ENCODE measurements around the gene C1QTNF8.

DNA sequence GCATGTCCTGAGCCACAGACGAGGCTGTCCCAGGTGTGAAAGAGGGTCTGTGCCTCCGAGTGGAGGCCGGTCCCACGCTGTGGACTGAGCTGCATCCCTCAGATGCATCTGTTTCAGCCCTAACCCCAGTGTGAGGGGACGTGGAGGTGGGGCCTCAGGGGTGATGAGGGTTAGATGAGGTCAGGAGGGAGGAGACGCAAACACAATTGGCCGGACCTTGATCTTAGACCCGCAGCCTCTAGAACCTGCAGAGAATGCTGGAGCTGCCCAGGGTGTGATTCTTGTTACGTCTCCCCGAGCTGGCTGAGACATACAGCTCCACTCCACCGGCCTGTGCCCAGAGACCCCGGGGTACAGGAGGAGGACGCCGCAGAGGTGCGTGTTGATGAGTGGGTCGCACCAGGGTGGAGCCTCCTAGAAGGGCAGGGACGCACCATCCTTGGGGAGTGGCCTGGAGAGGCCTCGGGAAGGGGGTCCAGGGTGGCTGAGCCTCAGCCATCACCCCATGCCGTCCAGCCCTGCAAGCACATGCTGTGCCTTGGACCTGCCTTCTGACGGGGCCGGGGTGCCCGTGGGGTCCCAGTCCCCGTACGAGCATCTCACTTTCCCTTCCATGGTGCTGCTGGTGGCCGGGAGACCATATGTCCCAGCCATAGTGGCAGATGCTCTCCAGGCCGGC lies 16.6 kb upstream of the C1QTNF8 start:
- TF ChIP-seq, protein P1, sequence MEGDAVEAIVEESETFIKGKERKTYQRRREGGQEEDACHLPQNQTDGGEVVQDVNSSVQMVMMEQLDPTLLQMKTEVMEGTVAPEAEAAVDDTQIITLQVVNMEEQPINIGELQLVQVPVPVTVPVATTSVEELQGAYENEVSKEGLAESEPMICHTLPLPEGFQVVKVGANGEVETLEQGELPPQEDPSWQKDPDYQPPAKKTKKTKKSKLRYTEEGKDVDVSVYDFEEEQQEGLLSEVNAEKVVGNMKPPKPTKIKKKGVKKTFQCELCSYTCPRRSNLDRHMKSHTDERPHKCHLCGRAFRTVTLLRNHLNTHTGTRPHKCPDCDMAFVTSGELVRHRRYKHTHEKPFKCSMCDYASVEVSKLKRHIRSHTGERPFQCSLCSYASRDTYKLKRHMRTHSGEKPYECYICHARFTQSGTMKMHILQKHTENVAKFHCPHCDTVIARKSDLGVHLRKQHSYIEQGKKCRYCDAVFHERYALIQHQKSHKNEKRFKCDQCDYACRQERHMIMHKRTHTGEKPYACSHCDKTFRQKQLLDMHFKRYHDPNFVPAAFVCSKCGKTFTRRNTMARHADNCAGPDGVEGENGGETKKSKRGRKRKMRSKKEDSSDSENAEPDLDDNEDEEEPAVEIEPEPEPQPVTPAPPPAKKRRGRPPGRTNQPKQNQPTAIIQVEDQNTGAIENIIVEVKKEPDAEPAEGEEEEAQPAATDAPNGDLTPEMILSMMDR (IDR thresholded peaks at IDR 0.05) = no peak
- TF ChIP-seq POLR2A (IDR thresholded peaks at IDR 0.05) (no peak), EP300 (IDR thresholded peaks at IDR 0.05) (no peak)
